RWPE1 (cell line): ENCODE data around the gene ZNF648.
"Not testable (repeated sequence)": the region's sequence is repeated elsewhere in the genome, so short reads cannot be mapped to it uniquely, and the experiment has no call there.

Experiments used
- CTCF ChIA-PET: fragments of 350-600 bp; sonication (Branson Sonifier 250); formaldehyde crosslinking; extraction: SDS; loops from one replicate; lab custom pipeline; 2021; lab: Yijun Ruan, JAX
- POLR2A ChIA-PET: fragments of 400-600 bp; formaldehyde crosslinking; extraction: SDS; loops from one replicate; lab custom pipeline; 2020; ENCODE audit warnings: antibody characterized with exemption; ENCODE audit not compliant: low non-redundant PET; lab: Yijun Ruan, JAX
- DNase-seq: peaks from one replicate; pipeline ENCODE4 v3.0.0; 2012; ENCODE audit warnings: low spot score
- H3K27ac ChIP-seq: fragments of 450-650 bp; 2 replicates; pipeline ENCODE4 v1.5.1; 2017
- CTCF ChIP-seq: fragments of 450-650 bp; conservative IDR thresholded peaks from 2 replicates; pipeline ENCODE4 v1.5.1; 2017; ENCODE audit warnings: low read depth, mild to moderate bottlenecking

Gene ZNF648

GRCh38 chr1:182038220-182038619, 23.3 kb downstream of the ZNF648 start:
- no peak for TF ChIP-seq CTCF
- ChIA-PET CTCF (no interaction called here), POLR2A (no interaction called here)
- H3K27ac ChIP-seq: no peak overlapping the region
- DNase-seq: no peak

DNA sequence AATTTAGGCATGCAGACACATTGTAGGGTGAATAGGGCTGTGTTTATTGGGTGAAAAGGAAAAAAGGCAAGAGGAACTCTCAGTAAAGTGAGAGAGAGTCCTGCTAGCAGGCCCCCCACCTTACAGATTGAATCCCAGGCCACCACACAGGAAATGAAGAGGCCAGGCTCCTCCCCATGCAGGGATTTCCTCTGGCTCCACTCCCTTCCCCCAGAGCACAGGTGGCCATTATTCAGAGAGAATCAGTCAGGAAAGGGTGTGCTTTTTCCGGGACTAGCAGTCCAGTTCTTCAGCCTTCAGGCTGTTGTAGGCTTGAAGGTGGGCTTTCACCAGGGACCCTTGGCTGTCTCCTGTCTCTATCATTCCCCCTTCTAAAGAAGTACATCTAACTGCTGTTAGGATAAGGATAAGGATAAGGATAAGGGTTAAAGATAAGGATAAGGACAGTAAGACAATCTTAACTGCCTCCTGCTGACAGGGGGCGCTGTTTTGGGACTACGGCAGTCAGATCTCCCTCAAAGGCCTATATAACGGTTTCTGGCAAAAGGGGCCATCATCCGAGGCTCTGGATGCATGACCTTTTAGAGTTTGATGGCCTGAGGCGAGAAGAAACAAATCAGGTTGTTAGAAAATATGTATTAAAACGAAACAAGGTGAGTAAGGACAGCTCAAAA, 26.3 kb downstream of the ZNF648 start:
- no peak overlapping the region for H3K27ac ChIP-seq
- ChIA-PET CTCF (no interaction called here), POLR2A (no interaction called here)
- DNase-seq: no peak
- TF ChIP-seq CTCF: no peak

- CTCF ChIA-PET: no interaction called here
- POLR2A ChIA-PET: interaction anchor here (0.6 kb wide), 1 partner anchor 13 kb away, joined by 5 read pairs; no protein-coding TSS in a partner anchor
- H3K27ac ChIP-seq: no peak overlapping the region
- no peak for DNase-seq
- no peak for TF ChIP-seq CTCF
Observed at GRCh38 chr1:182032251-182032650, 29.3 kb downstream of the ZNF648 start.

- DNase-seq: peak; percentile 95
- POLR2A ChIA-PET: no interaction called here
- TF ChIP-seq CTCF: peak; percentile 48
- CTCF ChIA-PET: interaction anchor here (0.6 kb wide), 1 partner anchor 761 kb away, joined by 3 read pairs; no protein-coding TSS in a partner anchor
- peak overlapping the region; percentile 74 for H3K27ac ChIP-seq
Observed at GRCh38 chr1:182029379-182030331, 31.9 kb downstream of the ZNF648 start.

DNA sequence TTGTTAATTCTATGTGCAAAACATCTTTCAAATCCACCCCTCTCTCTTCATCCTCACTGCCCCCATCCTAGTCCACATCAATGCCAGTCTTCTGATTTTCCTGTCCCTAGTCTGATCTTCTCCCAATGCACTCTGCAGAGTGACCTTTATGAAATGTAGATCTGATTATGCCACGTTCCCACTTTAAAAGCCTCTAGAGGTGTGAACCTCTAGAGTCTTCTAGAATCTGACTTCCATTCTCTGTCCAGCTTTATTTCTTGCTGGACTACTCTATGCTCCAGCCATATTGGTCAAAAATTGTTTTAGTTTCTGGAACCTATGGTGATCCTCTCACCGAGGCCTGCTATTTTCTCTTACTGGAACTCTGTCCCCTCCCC, 32.5 kb downstream of the ZNF648 start:
- POLR2A ChIA-PET: no interaction called here
- CTCF ChIA-PET: interaction anchor here (0.6 kb wide), 1 partner anchor 762 kb away, joined by 3 read pairs; no protein-coding TSS in a partner anchor
- no peak for TF ChIP-seq CTCF
- DNase-seq: no peak
- H3K27ac ChIP-seq: peak overlapping the region; percentile 74

DNA sequence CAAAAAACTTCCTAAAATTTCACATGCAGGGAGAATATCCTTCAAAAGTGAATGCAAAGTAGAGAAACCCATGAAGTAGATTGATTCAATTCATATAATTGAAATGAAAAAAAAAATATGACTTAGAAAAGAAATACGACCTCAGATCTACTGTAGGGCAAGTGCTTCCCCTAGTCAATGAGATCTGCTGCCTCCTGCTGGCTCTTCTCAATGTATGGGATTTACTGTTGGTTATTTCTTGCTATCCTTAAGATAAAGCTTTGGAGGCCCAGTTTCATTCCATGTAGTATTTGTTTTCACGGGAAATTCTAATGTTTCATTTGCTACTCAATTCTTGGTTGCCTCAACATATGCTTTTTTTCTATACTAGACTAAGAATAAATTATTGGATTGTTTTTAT, 46.2 kb downstream of the ZNF648 start:
- ChIA-PET CTCF (no interaction called here), POLR2A (no interaction called here)
- H3K27ac ChIP-seq: no peak overlapping the region
- no peak for TF ChIP-seq CTCF
- DNase-seq: no peak

- CTCF ChIA-PET, POLR2A ChIA-PET, DNase-seq, H3K27ac ChIP-seq: not testable (repeated sequence)
Observed at GRCh38 chr1:182010800-182011370, 50.6 kb downstream of the ZNF648 start.

DNA sequence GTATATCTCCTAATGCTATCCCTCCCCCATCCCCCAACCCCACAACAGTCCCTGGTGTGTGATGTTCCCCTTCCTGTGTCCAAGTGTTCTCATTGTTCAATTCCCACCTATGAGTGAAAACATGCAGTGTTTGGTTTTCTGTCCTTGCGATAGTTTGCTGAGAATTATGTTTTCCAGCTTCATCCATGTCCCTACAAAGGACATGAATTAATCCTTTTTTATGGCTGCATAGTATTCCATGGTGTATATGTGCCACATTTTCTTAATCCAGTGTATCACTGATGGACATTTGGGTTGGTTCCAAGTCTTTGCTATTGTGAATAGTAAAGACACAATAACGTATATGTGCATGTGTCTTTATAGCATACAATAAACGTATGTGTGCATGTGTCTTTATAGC, 56.1 kb downstream of the ZNF648 start:
- DNase-seq, POLR2A ChIA-PET, CTCF ChIA-PET, H3K27ac ChIP-seq: not testable (repeated sequence)
